Adrenal gland (tissue), 12 donors: ENCODE data around the gene SPAG9. TPM values are rescaled to one million over a fixed set of nuclear protein-coding genes. Genes with fewer than 3 reads are reported as not detected.
"Not testable (repeated sequence)": the region's sequence is repeated elsewhere in the genome, so short reads cannot be mapped to it uniquely, and the experiment has no call there.

Experiments used
- DNase-seq, 7 donors: peaks; one replicate each; pipeline ENCODE4 v3.0.0-alpha.2; 2019 to 2020
- H3K27ac ChIP-seq, 5 donors: fragments of 200-600 bp; sonication (generic) in 4 of 5; 1 replicate in 3 of 5; 2 replicates in 2 of 5; pipeline versions ENCODE4 v1.5.1 to v1.8.0; 2016 to 2020; ENCODE audit warnings: mild to moderate bottlenecking in 1 of 5
- H3K27me3 ChIP-seq: fragments of 200-600 bp; 2 replicates; pipeline ENCODE4 v1.8.0; 2021
- H3K36me3 ChIP-seq, 2 donors: fragments of 200-600 bp; replicated peaks in 1 of 2; 1 replicate in 1 of 2; 2 replicates in 1 of 2; pipeline versions ENCODE4 v1.5.1 to v1.8.0; 2018 to 2022
- H3K4me1 ChIP-seq, 2 donors: fragments of 200-600 bp; replicated peaks in 1 of 2; 1 replicate in 1 of 2; 2 replicates in 1 of 2; pipeline versions ENCODE4 v1.5.1 to v1.8.0; 2018 to 2021
- H3K4me3 ChIP-seq, 4 donors: fragments of 200-600 bp; sonication (generic) in 3 of 4; one replicate each; pipeline ENCODE4 v1.5.1; 2016 to 2018
- H3K9me3 ChIP-seq, 3 donors: fragments of 200-600 bp; sonication (generic) in 1 of 3; replicated peaks in 1 of 3; 1 replicate in 2 of 3; 2 replicates in 1 of 3; pipeline versions ENCODE4 v1.5.1 to v1.8.0; 2016 to 2021
- POLR2A ChIP-seq, 2 donors: fragments of 450-650 bp; IDR thresholded peaks; one replicate each; pipeline ENCODE4 v1.6.1; 2017; ENCODE audit warnings: antibody characterized with exemption in 2 of 2, mild to moderate bottlenecking in 2 of 2, moderate library complexity in 1 of 2
- WGBS, 4 donors: extraction: QIAGEN DNeasy Blood & Tissue Kit in 2 of 4; methylation state at CpG; one replicate each; pipeline versions ENCODE4 v1.1.5 to v1.1.7; 2013 to 2017; 5-methylcytosine and 5-hydroxymethylcytosine counted together
- intact Hi-C, 2 donors: fragments of 100-400 bp; cut with DNase I; formaldehyde crosslinking; loops; one replicate each; pipeline versions ENCODE4 v1.14.1 to v1.15.0; 2022 to 2023
- polyA plus RNA-seq, 3 donors: library from polyadenylated mRNA; stranded (reverse); fragments of 200-250 nt in 2 of 3; fragments of 350-450 nt in 1 of 3; fragmentation: Illumina TruSeq in 1 of 3; extraction: RNeasy Lipid Tissue Mini Kit (QIAGEN cat#74804) in 1 of 3; gene quantifications; one replicate each; pipeline ENCODE4 v1.2.3, GENCODE V29; 2013 to 2014
- total RNA-seq, 9 donors: library from RNA; depleted of rRNA in 4 of 9; stranded (reverse); fragments of >200 nt in 4 of 9; fragments of 120-200 nt in 1 of 9; fragmentation: NEBNext Ultra II Directional in 1 of 9; extraction: Animal tissue kit (Norgen Biotek cat#: 25700) in 1 of 9; gene quantifications; one replicate each; pipeline versions ENCODE4 v1.1.0 to v1.2.4, GENCODE V29; 2013 to 2023
- TF ChIP-seq, protein P1 (sequence below), 6 experiments: fragments of 450-650 bp in 4 of 6; fragments of 200-600 bp in 2 of 6; sonication (generic) in 1 of 6; IDR thresholded peaks; 1 replicate in 5 of 6; 2 replicates in 1 of 6; pipeline versions ENCODE4 v1.5.1 to v1.8.0; 2016 to 2021; ENCODE audit warnings: antibody characterized with exemption in 6 of 6, mild to moderate bottlenecking in 2 of 6, moderate library complexity in 1 of 6
- donor health status: healthy with polysubstance abuse.
- donor health status: Bipolar disorder and iron deficiency.
- donor health status: DM: yes; HTN: yes; CAD: no.
- donor health status: DM: no; HTN: no; CAD: no.
- donor health status: DM: no; HTN: no; CAD: no.
- donor health status: DM: yes; HTN: yes; CAD: no.

The SPAG9 gene
- total and polyA plus RNA-seq, 12 donors = 23.5 to 99.8 (median 62.9) TPM

DNA sequence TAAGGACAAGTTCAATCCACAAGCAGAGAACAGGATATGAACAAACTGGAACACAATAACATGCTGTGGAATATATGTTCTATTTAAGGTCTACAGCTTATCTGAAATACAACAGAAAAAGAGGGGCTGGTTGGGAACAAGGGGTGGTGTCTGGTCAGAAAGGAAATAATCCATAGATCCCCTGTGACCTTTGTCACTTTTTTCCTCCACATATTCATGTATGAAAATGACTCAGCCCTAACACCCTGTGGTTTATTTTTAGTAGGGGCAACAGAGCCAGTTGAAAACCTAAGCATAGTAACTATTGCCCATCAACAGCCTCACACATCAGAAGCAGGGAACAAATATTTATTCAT is 12.3 kb upstream of the SPAG9 start:
- H3K4me3 ChIP-seq = no peak overlapping the region
- no peaks in the 10 kb centered on the region for H3K9me3 ChIP-seq
- H3K4me1 ChIP-seq = no peaks in the 10 kb centered on the region
- H3K27me3 ChIP-seq = no peaks in the 10 kb centered on the region
- no peak for DNase-seq
- no peaks in the 10 kb centered on the region for H3K36me3 ChIP-seq
- TF ChIP-seq POLR2A (IDR thresholded peaks at IDR 0.05) = no peak
- TF ChIP-seq, protein P1, sequence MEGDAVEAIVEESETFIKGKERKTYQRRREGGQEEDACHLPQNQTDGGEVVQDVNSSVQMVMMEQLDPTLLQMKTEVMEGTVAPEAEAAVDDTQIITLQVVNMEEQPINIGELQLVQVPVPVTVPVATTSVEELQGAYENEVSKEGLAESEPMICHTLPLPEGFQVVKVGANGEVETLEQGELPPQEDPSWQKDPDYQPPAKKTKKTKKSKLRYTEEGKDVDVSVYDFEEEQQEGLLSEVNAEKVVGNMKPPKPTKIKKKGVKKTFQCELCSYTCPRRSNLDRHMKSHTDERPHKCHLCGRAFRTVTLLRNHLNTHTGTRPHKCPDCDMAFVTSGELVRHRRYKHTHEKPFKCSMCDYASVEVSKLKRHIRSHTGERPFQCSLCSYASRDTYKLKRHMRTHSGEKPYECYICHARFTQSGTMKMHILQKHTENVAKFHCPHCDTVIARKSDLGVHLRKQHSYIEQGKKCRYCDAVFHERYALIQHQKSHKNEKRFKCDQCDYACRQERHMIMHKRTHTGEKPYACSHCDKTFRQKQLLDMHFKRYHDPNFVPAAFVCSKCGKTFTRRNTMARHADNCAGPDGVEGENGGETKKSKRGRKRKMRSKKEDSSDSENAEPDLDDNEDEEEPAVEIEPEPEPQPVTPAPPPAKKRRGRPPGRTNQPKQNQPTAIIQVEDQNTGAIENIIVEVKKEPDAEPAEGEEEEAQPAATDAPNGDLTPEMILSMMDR (IDR thresholded peaks at IDR 0.05) = no peak
- peak overlapping the region in 1 of 5 donors; percentile 10 for H3K27ac ChIP-seq
- intact Hi-C loops = no loop called here

- intact Hi-C loops = no loop called here
- TF ChIP-seq POLR2A (IDR thresholded peaks at IDR 0.05) = no peak
- TF ChIP-seq, protein P1 (IDR thresholded peaks at IDR 0.05) = no peak
- WGBS, 4 donors = 77 to 87% (median 81%) methylated on average over 3 of the region's 3 CpGs
Measured at GRCh38 chr17:51128076-51128475, 7.4 kb upstream of the SPAG9 start.

GRCh38 chr17:51124640-51125503 is 4.2 kb upstream of the SPAG9 start:
- Histone ChIP-seq H3K9me3 (no peaks in the 10 kb centered on the region), H3K4me3 (no peak overlapping the region), H3K4me1 (peaks cover 0 to 7% of the 10 kb centered on the region in 2 donors), H3K36me3 (no peaks in the 10 kb centered on the region), H3K27ac (no peak overlapping the region), H3K27me3 (no peaks in the 10 kb centered on the region)
- no peak for DNase-seq
- TF ChIP-seq POLR2A (IDR thresholded peaks at IDR 0.05) = no peak
- TF ChIP-seq, protein P1 (IDR thresholded peaks at IDR 0.05) = no peak
- 82 to 93% (median 89%) methylated on average over 5 of the region's 5 CpGs for WGBS, 4 donors
- intact Hi-C loops = no loop called here

More at GRCh38 chr17:51128076-51128475, 7.4 kb upstream of the SPAG9 start:
- Histone ChIP-seq H3K4me3 (no peak overlapping the region), H3K4me1 (no peaks in the 10 kb centered on the region), H3K27me3 (no peaks in the 10 kb centered on the region), H3K36me3 (no peaks in the 10 kb centered on the region), H3K27ac (no peak overlapping the region), H3K9me3 (no peaks in the 10 kb centered on the region)
- peak in 1 of 7 donors; percentile 33 for DNase-seq

- H3K36me3 ChIP-seq, H3K27me3 ChIP-seq, intact Hi-C loops, DNase-seq, H3K4me3 ChIP-seq, H3K9me3 ChIP-seq: not testable (repeated sequence)
- peaks cover 19 to 22% of the 10 kb centered on the region in 2 donors for H3K4me1 ChIP-seq
- peak overlapping the region in 4 of 5 donors; percentile 97 to 100 (median 99) for H3K27ac ChIP-seq
- WGBS, 4 donors = 66 to 81% (median 79%) methylated on average over 10 of the region's 10 CpGs
Measured at GRCh38 chr17:51122473-51123115, 1.9 kb upstream of the SPAG9 start.
